Measurements from ENCODE around the gene JMJD7. TPM values are rescaled to one million over a fixed set of nuclear protein-coding genes. Genes with fewer than 3 reads are reported as not detected.

JMJD7 gene
- total RNA-seq, 1 experiment from 2014 or later, result 13.2 TPM

GRCh38 chr15:41780727-41781126 is 47.2 kb upstream of the JMJD7 start:
- Histone ChIP-seq H3K27ac (ENCODE audit: low read length) (no peak overlapping the region), H3K27me3 (ENCODE audit: control insufficient read depth, insufficient read depth, low read length) (no peaks in the 10 kb centered on the region), H3K4me3 (ENCODE audit: low read depth in 2 of 2, low read length in 2 of 2) (no peak overlapping the region), H3K9me3 (ENCODE audit: control insufficient read depth, insufficient read depth, low read depth, low read length) (no peaks in the 10 kb centered on the region), H3K4me1 (ENCODE audit: control insufficient read depth, insufficient read depth, low read length) (peaks cover 35% of the 10 kb centered on the region), H3K36me3 (ENCODE audit: control insufficient read depth, insufficient read depth, low read length) (no peaks in the 10 kb centered on the region)
- ChIA-PET POLR2A (interaction anchor here (0.6 kb wide), 1 partner anchor 40 kb away, joined by 3 read pairs; no protein-coding TSS in a partner anchor), CTCF (interaction anchor here (1.2 kb wide), 1 partner anchor 8 kb away, joined by 6 read pairs; no protein-coding TSS in a partner anchor)
- no peak for DNase-seq (ENCODE audit: low read depth, low spot score)
- ATAC-seq, result no peak
- BruUV-seq (replicated peaks), result no TSS peak
- no peak for TF ChIP-seq POLR2AphosphoS5 (IDR thresholded peaks at IDR 0.05; ENCODE audit: low read depth, low read length)
- TF ChIP-seq TCF7L2 (IDR thresholded peaks at IDR 0.05; ENCODE audit: low read depth, low read length), result no peak
- no peak for TF ChIP-seq SIN3A (IDR thresholded peaks at IDR 0.05; ENCODE audit: borderline replicate concordance, insufficient read depth, low read depth, low read length)
- no peak for TF ChIP-seq REST (IDR thresholded peaks at IDR 0.05; ENCODE audit: insufficient read depth in 1 of 2, low read depth in 2 of 2, low read length in 1 of 2)
- TF ChIP-seq CTCF (IDR thresholded peaks at IDR 0.05), result no peak
- intact Hi-C loops (cut with micrococcal nuclease; ENCODE audit: unreplicated experiment), result no loop called here
- in situ Hi-C loops (cut with HindIII; ENCODE audit: low pct_unique_long_range_greater_than_20kb, low sequenced_read_pairs), result no loop called here

GRCh38 chr15:41782371-41783282 is 45.3 kb upstream of the JMJD7 start:
- no peaks in the 10 kb centered on the region for H3K36me3 ChIP-seq (ENCODE audit: control insufficient read depth, insufficient read depth, low read length)
- BruUV-seq (replicated peaks), result no TSS peak

More at GRCh38 chr15:41782371-41783282, 45.3 kb upstream of the JMJD7 start:
- ATAC-seq (no peak), DNase-seq (ENCODE audit: low read depth, low spot score) (no peak)
- Histone ChIP-seq H3K4me3 (ENCODE audit: low read depth in 2 of 2, low read length in 2 of 2) (no peak overlapping the region), H3K4me1 (ENCODE audit: control insufficient read depth, insufficient read depth, low read length) (peaks cover 18% of the 10 kb centered on the region; the same call in 1 of the 2 replicates), H3K9me3 (ENCODE audit: control insufficient read depth, insufficient read depth, low read depth, low read length) (no peaks in the 10 kb centered on the region), H3K27me3 (ENCODE audit: control insufficient read depth, insufficient read depth, low read length) (no peaks in the 10 kb centered on the region), H3K27ac (ENCODE audit: low read length) (no peak overlapping the region)
- intact Hi-C loops (cut with micrococcal nuclease; ENCODE audit: unreplicated experiment), result no loop called here
- in situ Hi-C loops (cut with HindIII; ENCODE audit: low pct_unique_long_range_greater_than_20kb, low sequenced_read_pairs), result no loop called here
- POLR2A ChIA-PET, result interaction anchor here (0.6 to 0.7 kb wide), 4 partner anchors 9 to 29 kb away, joined by 3 to 6 read pairs (median 4); partner anchors contain the start of gene MAPKBP1
- CTCF ChIA-PET, result interaction anchor here (0.5 kb wide), 1 partner anchor 28 kb away, joined by 6 read pairs; no protein-coding TSS in a partner anchor
- TF ChIP-seq SIN3A (IDR thresholded peaks at IDR 0.05; ENCODE audit: borderline replicate concordance, insufficient read depth, low read depth, low read length), result no peak
- no peak for TF ChIP-seq POLR2AphosphoS5 (IDR thresholded peaks at IDR 0.05; ENCODE audit: low read depth, low read length)
- TF ChIP-seq CTCF (IDR thresholded peaks at IDR 0.05), result no peak
- TF ChIP-seq TCF7L2 (IDR thresholded peaks at IDR 0.05; ENCODE audit: low read depth, low read length), result no peak
- no peak for TF ChIP-seq REST (IDR thresholded peaks at IDR 0.05; ENCODE audit: insufficient read depth in 1 of 2, low read depth in 2 of 2, low read length in 1 of 2)
